ENCODE data around the gene LRP2. TPM values are rescaled to one million over a fixed set of nuclear protein-coding genes. Genes with fewer than 3 reads are reported as not detected.

Gene LRP2
- total and polyA plus RNA-seq, 2 of the 4 experiments (the other 2 are of a cell fraction): not detected

- no TSS peak for BruUV-seq (replicated peaks)
Measured at GRCh38 chr2:169230204-169230603, 132.1 kb downstream of the LRP2 start.

More at GRCh38 chr2:169230204-169230603, 132.1 kb downstream of the LRP2 start:
- intact Hi-C loops (cut with micrococcal nuclease) (no loop called here), dilution Hi-C loops (cut with HindIII; ENCODE audit: low sequenced_read_pairs, unreplicated experiment) (no loop called here), in situ Hi-C loops (cut with MboI; ENCODE audit: low sequenced_read_pairs) (no loop called here)
- Histone ChIP-seq H4K8ac (ENCODE audit: low read depth in 2 of 2, low read length in 2 of 2) (no peak overlapping the region), H3K56ac (ENCODE audit: extremely low read depth, insufficient read depth, low read length) (no peak overlapping the region), H3K4me3 (ENCODE audit: insufficient read depth, low read depth, low read length) (no peak overlapping the region), H3K4ac (ENCODE audit: low read depth, low read length) (no peak overlapping the region), H3K79me1 (ENCODE audit: low read depth in 1 of 2, low read length in 2 of 2) (no peaks in the 10 kb centered on the region), H3K23ac (ENCODE audit: low read depth, low read length) (no peak overlapping the region), H2AK9ac (replicated peaks; ENCODE audit: low read depth, low read length, poor library complexity) (no peak overlapping the region), H4K5ac (ENCODE audit: low read depth, low read length) (no peak overlapping the region), H4K91ac (ENCODE audit: insufficient read depth, low read depth, low read length) (no peak overlapping the region), H3K27ac (ENCODE audit: insufficient read depth, low read length) (no peak overlapping the region), H3K14ac (replicated peaks; ENCODE audit: low read depth, low read length) (no peak overlapping the region), H2BK5ac (ENCODE audit: low read depth, low read length, poor library complexity, severe bottlenecking) (no peak overlapping the region), H3K9ac (ENCODE audit: low read depth, low read length) (no peak overlapping the region), H2BK15ac (ENCODE audit: low read depth, low read length) (no peak overlapping the region), H3K9me1 (ENCODE audit: insufficient read depth, low read length) (no peaks in the 10 kb centered on the region), H2AK5ac (ENCODE audit: low read depth, low read length) (no peak overlapping the region), H4K20me1 (ENCODE audit: insufficient read depth, low read length) (no peaks in the 10 kb centered on the region), H3K18ac (ENCODE audit: low read depth, low read length) (no peak overlapping the region), H3K4me1 (ENCODE audit: control insufficient read depth, insufficient read depth, low read length) (no peaks in the 10 kb centered on the region), H3K27me3 (ENCODE audit: control insufficient read depth, insufficient read depth, low read length) (no peaks in the 10 kb centered on the region), H2BK120ac (ENCODE audit: low read depth, low read length) (no peak overlapping the region), H2AFZ (replicated peaks; ENCODE audit: low read length, poor library complexity) (no peak overlapping the region), H3K4me2 (ENCODE audit: low read depth, low read length) (no peak overlapping the region), H3K36me3 (ENCODE audit: control insufficient read depth, insufficient read depth, low read length) (no peaks in the 10 kb centered on the region), H3K9me3 (ENCODE audit: control insufficient read depth, insufficient read depth, low read length) (no peaks in the 10 kb centered on the region; the same call in 1 of the 2 replicates), H2BK20ac (ENCODE audit: low read depth, low read length) (no peak overlapping the region)
- ChIA-PET POLR2A (ENCODE audit: unreplicated experiment) (no interaction called here), CTCF (no interaction called here)
- TF ChIP-seq FOS (IDR thresholded peaks at IDR 0.05; ENCODE audit: low read depth, low read length) (no peak), POLR2A (IDR thresholded peaks at IDR 0.05; ENCODE audit: low read depth, low read length) (no peak), CEBPB (IDR thresholded peaks at IDR 0.05; ENCODE audit: low read depth, low read length) (peak; percentile 59)
- DNase-seq: no peak
- no peak for ATAC-seq (ENCODE audit: low read depth)
- WGBS, 2 experiments (ENCODE audit: extremely low coverage in 2 of 2, insufficient read length in 1 of 2): no CpG with 5 or more reads among the region's 2 CpGs
